Measurements from ENCODE around the gene TNFRSF13B. TPM values are rescaled to one million over a fixed set of nuclear protein-coding genes. Genes with fewer than 3 reads are reported as not detected.
A peak's percentile ranks its signal among the peaks of the same experiment; 100 is the strongest.
"Not testable (repeated sequence)": the region's sequence is repeated elsewhere in the genome, so short reads cannot be mapped to it uniquely, and the experiment has no call there.

The TNFRSF13B gene
- total RNA-seq, 2 donors from 2014 or later: not detected

DNA sequence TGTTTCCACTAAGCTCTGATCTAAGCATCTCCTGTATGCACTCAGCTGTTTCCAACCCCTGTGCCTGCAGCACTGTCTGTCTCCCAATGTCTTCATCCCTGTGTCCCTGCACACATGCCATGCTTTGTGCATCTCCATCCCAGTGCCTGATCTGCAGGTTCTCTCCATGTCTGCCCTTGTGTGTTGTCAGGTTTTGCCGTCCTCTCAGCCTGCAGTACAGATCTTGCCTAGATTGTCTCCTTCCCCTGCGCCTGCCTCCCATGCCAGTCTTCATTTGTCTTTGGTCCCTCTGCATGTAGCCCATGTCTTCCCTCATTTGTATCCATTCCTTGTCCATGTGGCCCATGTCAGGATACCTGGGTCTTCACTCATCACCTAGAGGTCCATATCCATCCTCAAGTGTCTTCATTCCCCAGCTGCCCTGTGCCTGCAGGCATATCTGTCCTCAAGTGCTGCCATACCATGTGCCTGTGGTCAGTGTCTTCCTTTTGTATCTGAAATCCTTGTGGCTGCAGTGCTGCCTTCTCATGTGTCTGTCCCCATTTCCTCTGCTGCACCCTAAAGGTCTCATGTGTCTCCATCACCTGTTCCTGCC, 71.5 kb downstream of the TNFRSF13B start:
- peak; percentile 30 for DNase-seq (ENCODE audit: low spot score)
- Histone ChIP-seq H3K4me1 (no peaks in the 10 kb centered on the region), H3K4me3 (no peak overlapping the region)

DNA sequence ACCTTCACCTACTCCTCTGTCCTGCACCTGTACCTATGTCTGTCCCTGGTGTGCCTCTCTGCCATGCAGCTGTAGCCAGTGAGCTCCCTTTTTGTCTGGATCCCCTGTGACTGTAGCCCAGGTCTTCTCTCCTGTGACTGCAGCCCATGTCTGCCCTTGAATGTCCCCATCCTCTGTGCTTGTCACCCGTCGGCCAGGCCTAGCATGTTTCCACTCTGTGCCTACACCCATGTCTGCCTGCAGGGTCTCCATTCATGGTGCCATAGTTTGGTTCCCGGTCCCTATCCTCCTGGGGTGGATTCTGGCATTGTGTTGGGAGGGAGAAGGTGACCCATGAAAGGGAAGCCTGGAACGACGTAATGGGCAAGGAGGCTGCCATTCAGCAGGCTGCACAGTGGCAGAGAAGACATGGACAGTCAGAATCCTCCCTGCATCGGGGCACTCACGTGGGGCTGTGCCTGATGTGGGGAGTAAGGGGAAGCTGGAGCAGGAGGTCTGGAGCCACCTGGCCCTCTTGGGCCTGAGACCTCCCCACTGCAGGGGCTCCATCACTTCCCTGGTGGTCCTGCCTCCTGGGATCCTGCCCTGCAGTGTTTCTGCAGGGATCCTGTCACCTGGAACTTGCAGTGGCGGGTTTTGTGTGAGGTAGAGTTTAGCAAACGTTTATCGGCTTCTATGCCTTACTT, 74.6 kb downstream of the TNFRSF13B start:
- not testable (repeated sequence) for H3K36me3 ChIP-seq, H3K4me3 ChIP-seq, H3K27me3 ChIP-seq, H3K9me3 ChIP-seq, H3K4me1 ChIP-seq, H3K27ac ChIP-seq
- DNase-seq (ENCODE audit: low spot score): peak; percentile 36

More for the DNA sequence above, 71.5 kb downstream of the TNFRSF13B start:
- no peak overlapping the region for H3K27ac ChIP-seq
- TF ChIP-seq, protein P1, sequence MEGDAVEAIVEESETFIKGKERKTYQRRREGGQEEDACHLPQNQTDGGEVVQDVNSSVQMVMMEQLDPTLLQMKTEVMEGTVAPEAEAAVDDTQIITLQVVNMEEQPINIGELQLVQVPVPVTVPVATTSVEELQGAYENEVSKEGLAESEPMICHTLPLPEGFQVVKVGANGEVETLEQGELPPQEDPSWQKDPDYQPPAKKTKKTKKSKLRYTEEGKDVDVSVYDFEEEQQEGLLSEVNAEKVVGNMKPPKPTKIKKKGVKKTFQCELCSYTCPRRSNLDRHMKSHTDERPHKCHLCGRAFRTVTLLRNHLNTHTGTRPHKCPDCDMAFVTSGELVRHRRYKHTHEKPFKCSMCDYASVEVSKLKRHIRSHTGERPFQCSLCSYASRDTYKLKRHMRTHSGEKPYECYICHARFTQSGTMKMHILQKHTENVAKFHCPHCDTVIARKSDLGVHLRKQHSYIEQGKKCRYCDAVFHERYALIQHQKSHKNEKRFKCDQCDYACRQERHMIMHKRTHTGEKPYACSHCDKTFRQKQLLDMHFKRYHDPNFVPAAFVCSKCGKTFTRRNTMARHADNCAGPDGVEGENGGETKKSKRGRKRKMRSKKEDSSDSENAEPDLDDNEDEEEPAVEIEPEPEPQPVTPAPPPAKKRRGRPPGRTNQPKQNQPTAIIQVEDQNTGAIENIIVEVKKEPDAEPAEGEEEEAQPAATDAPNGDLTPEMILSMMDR (IDR thresholded peaks at IDR 0.05): no peak
- no peaks in the 10 kb centered on the region for H3K36me3 ChIP-seq
- no peaks in the 10 kb centered on the region for H3K9me3 ChIP-seq
- H3K27me3 ChIP-seq: no peaks in the 10 kb centered on the region

DNA sequence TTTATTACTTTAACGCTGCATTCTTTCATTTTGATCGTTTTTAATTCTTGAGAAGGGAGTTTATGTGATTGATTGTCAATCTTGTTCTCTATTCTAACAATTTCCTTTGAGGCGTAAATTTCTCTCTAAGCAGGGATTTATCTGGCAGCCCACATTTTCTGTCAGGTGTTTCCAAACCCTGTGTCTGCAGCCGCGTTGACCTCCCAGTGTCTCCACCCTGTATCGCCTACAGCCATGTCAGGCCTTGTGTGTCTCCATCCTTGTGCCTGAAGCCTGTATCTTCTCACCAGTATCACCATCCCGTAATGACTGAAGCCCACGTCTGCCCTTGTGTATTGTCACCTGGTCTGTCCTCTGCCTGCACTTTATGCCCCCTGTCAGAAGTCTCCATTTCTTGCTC, 75.7 kb downstream of the TNFRSF13B start:
- not testable (repeated sequence) for H3K27me3 ChIP-seq, H3K9me3 ChIP-seq, H3K4me3 ChIP-seq, H3K4me1 ChIP-seq, H3K36me3 ChIP-seq, H3K27ac ChIP-seq
- peak; percentile 16 for DNase-seq (ENCODE audit: low spot score)

DNA sequence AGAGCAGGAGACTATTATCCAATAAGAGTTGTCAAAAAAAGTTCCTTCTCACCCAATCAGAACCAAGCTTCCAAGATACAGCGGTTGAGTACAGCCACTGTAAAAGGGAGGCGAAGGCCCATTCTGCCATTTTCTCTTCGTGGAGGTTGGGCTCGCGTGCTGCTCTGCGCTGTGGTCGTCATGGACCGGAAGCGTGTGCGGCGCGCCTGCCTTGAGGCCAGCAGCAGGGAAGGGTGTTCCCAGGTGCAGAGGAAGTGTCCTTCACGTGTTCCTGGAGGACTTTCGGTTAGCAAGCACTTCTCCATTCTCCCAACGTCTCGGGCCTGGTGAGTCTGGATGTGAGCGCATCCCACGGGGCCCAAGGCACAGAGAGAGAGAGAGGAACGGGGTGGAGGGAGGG, 78.4 kb downstream of the TNFRSF13B start:
- not testable (repeated sequence) for H3K9me3 ChIP-seq, H3K36me3 ChIP-seq, H3K27me3 ChIP-seq, H3K27ac ChIP-seq, H3K4me1 ChIP-seq, H3K4me3 ChIP-seq
- peak; percentile 28 for DNase-seq (ENCODE audit: low spot score)

DNA sequence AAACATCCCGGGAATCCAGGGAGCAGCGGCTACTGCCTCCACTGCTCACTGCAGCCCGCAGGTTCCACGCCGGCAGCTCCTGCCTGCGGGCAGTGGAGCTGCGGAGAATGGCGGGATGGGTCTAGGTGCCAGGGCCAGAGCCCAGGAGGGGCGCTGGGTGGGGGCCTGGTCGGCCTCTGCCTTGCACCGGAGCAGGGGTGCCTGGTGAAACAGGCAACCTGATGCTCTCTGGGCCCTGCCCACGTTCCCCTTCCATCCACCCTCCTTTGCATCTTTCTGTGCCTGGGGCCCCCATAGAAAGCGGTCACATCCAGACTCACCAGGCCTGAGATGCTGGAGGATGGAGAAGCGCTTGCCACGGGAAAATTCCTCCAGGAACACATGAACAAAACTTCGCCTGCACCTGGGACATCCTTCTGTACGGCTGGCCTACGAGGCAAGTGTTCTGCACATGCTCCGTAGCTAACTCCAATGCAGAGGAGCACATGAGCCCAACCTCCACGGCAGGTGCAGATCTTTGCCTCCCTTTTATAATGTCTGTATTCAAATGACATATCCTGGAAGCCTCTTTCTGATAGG, 79.0 kb downstream of the TNFRSF13B start:
- not testable (repeated sequence) for H3K27me3 ChIP-seq, H3K36me3 ChIP-seq, H3K4me1 ChIP-seq, H3K9me3 ChIP-seq, H3K27ac ChIP-seq, H3K4me3 ChIP-seq
- peak; percentile 40 for DNase-seq (ENCODE audit: low spot score)

DNA sequence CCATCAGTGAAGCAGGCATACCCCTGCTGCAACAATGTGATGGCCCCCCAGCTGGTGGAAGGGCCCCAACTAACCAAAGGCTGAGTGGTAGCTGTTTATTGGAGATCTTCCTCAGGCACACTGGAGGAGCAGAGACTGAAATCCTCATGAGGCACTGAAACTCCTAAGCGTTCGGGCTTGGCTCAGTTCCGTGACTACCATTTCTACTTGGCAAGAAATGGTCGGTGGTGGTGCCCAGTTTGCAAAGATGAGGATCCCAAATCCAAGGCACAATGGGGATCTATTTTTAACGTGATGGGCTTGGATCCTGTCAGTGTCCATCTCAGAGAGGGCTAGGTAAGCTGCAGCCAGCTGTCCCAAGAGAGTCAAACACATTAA, 82.8 kb downstream of the TNFRSF13B start:
- no peak overlapping the region for H3K4me3 ChIP-seq
- TF ChIP-seq, protein P1 (IDR thresholded peaks at IDR 0.05): no peak
- H3K27me3 ChIP-seq: no peaks in the 10 kb centered on the region
- peak; percentile 26 for DNase-seq (ENCODE audit: low spot score)
- H3K27ac ChIP-seq: no peak overlapping the region
- no peaks in the 10 kb centered on the region for H3K9me3 ChIP-seq
- H3K36me3 ChIP-seq: no peaks in the 10 kb centered on the region
- no peaks in the 10 kb centered on the region for H3K4me1 ChIP-seq

Other genes with a start within 250 kb of the TNFRSF13B start
- gene MPRIP, start 70.3 kb upstream of the TNFRSF13B start, total RNA-seq: 100 to 1,000 TPM; 102 to 145 TPM
- 1 to 10 TPM; 3.1 to 6.8 TPM for gene PLD6, start 234.2 kb upstream of the TNFRSF13B start, total RNA-seq